Astrocyte of the spinal cord (primary cell): ENCODE data around the gene ZNF445.
A peak's percentile ranks its signal among the peaks of the same experiment; 100 is the strongest.

Experiments used
- DNase-seq: peaks from one replicate; pipeline ENCODE4 v3.0.0; 2011; ENCODE audit warnings: low read depth, low spot score
- H3K4me3 ChIP-seq: 2 replicates; pipeline ENCODE4 v1.5.1; 2011; ENCODE audit warnings: low read depth, mild to moderate bottlenecking, low read length, moderate library complexity
- CTCF ChIP-seq: IDR thresholded peaks from 2 replicates; pipeline ENCODE4 v1.5.1; 2012; ENCODE audit warnings: low read depth, mild to moderate bottlenecking, low read length, inconsistent platforms
- in situ Hi-C: cut with HindIII; loops from 2 replicates; pipeline ENCODE4 v1.10.0; 2017; ENCODE audit warnings: low sequenced_read_pairs

ZNF445 gene

GRCh38 chr3:44439499-44440295, 37.8 kb downstream of the ZNF445 start:
- DNase-seq, result peak; percentile 60
- in situ Hi-C loops, result no loop called here
- no peak overlapping the region for H3K4me3 ChIP-seq
- TF ChIP-seq CTCF, result no peak

- TF ChIP-seq CTCF, result no peak
- no peak overlapping the region for H3K4me3 ChIP-seq
- no peak for DNase-seq
- in situ Hi-C loops, result no loop called here
These were observed 39.7 kb downstream of the ZNF445 start for GRCh38 chr3:44437800-44438199.

GRCh38 chr3:44436181-44436580, 41.3 kb downstream of the ZNF445 start:
- DNase-seq, result no peak
- in situ Hi-C loops, result no loop called here
- no peak for TF ChIP-seq CTCF
- H3K4me3 ChIP-seq, result no peak overlapping the region

- no peak overlapping the region for H3K4me3 ChIP-seq
- DNase-seq, result no peak
- no peak for TF ChIP-seq CTCF
- in situ Hi-C loops, result no loop called here
These were observed 42.5 kb downstream of the ZNF445 start for GRCh38 chr3:44434834-44435510.

GRCh38 chr3:44430466-44430865, 47.0 kb downstream of the ZNF445 start:
- in situ Hi-C loops, result no loop called here
- DNase-seq, result no peak
- no peak for TF ChIP-seq CTCF
- no peak overlapping the region for H3K4me3 ChIP-seq

GRCh38 chr3:44429459-44429858, 48.0 kb downstream of the ZNF445 start:
- in situ Hi-C loops, result no loop called here
- no peak for DNase-seq
- no peak overlapping the region for H3K4me3 ChIP-seq
- TF ChIP-seq CTCF, result no peak
